Jurkat, Clone E6-1 (cell line): Measurements from ENCODE around the gene MAG. TPM values are rescaled to one million over a fixed set of nuclear protein-coding genes. Genes with fewer than 3 reads are reported as not detected.

Source experiments
- DNase-seq: peaks from one replicate; pipeline ENCODE4 v3.0.0-alpha.2; 2011; ENCODE audit warnings: low read depth, low spot score
- H3K4me3 ChIP-seq: 2 replicates; pipeline ENCODE4 v1.5.1; 2011; ENCODE audit warnings: mild to moderate bottlenecking, low read length, control low read depth, moderate library complexity
- polyA plus RNA-seq: library from polyadenylated mRNA; unstranded; fragments of >200 nt; gene quantifications from one replicate; pipeline ENCODE4 v1.2.1, GENCODE V29; 2012; ENCODE audit warnings: missing spikeins; ENCODE audit not compliant: insufficient read length, insufficient read depth

Gene MAG, protein sequence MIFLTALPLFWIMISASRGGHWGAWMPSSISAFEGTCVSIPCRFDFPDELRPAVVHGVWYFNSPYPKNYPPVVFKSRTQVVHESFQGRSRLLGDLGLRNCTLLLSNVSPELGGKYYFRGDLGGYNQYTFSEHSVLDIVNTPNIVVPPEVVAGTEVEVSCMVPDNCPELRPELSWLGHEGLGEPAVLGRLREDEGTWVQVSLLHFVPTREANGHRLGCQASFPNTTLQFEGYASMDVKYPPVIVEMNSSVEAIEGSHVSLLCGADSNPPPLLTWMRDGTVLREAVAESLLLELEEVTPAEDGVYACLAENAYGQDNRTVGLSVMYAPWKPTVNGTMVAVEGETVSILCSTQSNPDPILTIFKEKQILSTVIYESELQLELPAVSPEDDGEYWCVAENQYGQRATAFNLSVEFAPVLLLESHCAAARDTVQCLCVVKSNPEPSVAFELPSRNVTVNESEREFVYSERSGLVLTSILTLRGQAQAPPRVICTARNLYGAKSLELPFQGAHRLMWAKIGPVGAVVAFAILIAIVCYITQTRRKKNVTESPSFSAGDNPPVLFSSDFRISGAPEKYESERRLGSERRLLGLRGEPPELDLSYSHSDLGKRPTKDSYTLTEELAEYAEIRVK
- 0.74 TPM for polyA plus RNA-seq

DNA sequence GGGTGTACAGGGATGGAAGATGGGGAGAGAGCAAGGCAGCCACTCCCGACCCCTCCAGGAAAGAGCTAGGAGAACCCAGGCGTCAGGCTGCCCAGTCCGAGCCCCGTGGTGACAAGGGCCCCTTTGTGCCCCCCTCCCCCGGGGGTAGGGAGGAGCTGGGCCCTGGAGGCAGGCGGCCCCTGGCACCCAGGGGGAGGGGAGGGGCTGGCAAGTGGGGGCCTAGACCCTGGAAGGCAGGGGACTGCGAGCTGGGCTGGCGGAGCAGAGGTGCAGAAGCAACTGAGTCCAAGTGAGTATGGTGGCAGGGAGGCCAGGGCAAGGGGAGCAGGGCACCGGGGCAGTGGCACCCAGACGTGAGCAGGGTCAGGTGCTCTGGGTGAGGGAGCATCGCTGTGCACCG lies at the start of gene MAG:
Gene MAG (plus strand): TSS at position 246 of the 400 bp plus-strand sequence. CDS start 3,248 bp downstream, outside the sequence.
- no peak within 1 kb of the TSS for H3K4me3 ChIP-seq
- DNase-seq, result no peak

DNA sequence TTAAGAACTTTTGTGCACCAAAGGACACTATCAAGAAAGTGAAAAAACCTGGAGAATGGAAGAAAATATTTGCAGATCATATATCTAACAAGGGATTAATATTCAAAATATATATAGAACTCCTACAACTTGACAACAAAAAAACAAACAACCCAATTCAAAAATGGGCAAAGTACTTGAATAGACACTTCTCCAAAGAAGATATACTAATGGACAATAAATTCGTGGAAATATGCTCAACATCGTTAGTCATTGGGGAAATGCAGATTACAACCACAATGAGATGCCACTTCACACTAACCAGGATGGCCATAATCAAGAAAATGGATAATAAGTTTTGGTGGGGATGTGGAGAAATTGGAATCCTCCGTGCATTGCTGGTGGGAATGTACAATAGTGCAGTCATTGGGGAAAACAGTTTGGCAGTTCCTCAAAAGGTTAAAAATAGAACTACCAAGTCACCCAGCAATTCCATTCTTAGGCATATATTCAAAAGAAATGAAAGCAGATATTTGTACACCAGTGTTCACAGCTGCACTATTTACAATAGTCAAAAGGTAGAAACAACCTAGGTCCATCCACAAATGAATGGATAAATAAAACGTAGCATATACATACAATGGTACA lies 45.4 kb upstream of the MAG start:
- DNase-seq, result no peak
- H3K4me3 ChIP-seq, result no peak overlapping the region

DNA sequence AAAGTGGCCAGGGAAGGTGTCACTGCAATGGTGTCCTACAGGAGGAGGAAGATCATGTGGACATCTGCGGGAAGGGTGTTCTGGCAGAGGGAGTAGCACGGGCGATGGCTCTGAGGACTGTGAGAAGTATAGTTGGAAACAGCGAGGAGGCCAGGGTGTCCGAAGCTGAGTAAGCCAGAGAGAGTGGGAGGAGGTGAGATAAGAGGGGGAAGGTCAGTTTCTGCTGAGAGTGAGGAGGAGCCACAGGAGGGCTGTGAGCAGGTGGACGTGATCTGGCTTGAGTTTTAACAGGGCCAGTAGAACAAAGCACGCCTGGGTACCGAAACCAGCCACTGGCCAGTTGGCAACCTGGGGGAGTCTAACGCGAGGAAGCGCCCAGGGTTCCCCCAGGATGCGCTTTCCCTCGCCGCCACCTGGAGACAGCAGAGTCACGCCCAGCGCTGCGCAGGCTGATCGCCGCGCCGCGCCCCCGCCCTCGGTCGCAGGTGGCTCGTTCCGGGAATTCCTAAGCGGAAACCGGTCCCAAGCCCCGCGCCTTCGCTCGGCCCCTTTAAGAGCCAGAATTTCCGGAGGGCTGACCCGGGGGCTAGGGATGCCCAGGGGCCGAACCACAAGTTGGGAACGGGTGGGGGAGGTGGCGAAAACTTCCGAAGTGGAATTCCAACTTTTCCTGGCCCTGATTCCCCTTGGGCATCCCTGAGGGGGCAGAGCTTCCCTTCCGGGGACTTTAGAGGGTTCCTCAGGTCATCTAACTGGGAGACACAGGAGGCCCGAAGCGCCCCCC lies 44.2 kb upstream of the MAG start:
- H3K4me3 ChIP-seq, result no peak overlapping the region
- DNase-seq, result no peak

DNA sequence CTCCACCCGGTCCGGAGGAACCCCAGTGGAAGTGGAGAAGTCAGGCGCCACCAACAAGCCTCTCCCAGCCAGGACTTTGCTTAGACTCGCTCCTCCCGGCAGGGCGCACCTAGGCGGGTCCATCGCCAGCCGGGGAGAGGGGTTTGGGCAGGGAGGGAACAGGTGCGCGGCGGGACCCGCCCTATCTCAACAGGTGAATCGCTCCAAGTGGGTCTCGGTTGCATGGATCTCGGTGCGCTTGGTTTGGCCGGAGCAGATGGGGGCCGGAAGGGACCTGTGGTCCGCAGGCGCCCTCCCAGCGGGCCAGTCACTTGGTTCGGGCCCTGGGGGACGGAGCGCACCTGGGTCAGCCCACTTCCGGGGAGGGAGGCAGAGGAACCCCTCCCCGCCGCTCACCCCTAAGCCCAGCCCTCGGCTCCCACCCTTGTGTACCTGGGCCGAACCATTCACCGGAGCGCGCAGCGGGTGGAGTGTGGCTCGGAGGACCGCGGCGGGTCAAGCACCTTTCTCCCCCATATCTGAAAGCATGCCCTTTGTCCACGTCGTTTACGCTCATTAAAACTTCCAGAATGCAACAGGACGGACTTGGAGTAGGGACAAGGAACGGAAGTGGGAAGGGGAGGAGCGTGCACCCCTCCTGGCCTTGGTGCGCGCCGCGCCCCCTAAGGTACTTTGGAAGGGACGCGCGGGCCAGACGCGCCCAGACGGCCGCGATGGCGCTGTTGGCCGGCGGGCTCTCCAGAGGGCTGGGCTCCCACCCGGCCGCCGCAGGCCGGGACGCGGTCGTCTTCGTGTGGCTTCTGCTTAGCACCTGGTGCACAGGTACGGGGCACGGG lies 43.4 kb upstream of the MAG start, which contains the start of gene LSR:
Gene LSR (plus strand): TSS at position 693 of the 836 bp plus-strand sequence. CDS start 21 bp downstream, at position 714.
- no peak for DNase-seq
- no peak within 1 kb of the TSS for H3K4me3 ChIP-seq

DNA sequence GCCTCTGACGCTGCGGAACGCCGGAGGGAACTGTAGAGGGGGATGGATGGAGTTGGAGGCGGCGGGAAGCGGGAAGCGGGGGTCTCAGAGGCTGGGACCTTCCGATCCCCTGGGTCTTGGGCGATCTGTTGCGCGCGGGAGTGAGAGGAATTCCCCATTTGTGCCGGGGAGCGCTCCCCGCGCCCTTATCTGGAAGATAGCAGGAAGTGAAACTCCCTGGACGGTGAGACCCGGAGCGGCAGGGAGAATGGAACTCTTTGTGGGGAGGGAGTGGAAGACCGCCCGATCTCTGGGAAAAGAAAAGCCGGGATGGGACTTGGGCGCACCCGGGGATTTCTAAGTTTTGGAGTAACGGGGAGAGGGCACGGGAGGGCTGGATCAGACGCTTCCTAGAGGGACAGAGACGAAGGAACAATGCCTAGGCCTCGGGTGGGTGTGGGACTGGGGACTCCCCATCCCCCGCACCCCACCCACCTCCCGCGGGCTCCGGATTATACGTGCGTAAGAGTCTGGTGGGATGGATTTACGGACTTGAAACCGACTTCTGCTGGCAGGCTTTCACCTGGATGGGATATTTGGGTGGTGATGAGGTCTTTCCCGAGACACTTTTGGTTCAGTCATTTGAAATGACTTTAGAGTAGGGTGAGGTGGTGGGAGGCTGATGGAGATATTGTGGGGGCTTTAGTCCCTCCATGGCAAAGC lies 42.7 kb upstream of the MAG start:
- DNase-seq, result no peak
- H3K4me3 ChIP-seq, result no peak overlapping the region

DNA sequence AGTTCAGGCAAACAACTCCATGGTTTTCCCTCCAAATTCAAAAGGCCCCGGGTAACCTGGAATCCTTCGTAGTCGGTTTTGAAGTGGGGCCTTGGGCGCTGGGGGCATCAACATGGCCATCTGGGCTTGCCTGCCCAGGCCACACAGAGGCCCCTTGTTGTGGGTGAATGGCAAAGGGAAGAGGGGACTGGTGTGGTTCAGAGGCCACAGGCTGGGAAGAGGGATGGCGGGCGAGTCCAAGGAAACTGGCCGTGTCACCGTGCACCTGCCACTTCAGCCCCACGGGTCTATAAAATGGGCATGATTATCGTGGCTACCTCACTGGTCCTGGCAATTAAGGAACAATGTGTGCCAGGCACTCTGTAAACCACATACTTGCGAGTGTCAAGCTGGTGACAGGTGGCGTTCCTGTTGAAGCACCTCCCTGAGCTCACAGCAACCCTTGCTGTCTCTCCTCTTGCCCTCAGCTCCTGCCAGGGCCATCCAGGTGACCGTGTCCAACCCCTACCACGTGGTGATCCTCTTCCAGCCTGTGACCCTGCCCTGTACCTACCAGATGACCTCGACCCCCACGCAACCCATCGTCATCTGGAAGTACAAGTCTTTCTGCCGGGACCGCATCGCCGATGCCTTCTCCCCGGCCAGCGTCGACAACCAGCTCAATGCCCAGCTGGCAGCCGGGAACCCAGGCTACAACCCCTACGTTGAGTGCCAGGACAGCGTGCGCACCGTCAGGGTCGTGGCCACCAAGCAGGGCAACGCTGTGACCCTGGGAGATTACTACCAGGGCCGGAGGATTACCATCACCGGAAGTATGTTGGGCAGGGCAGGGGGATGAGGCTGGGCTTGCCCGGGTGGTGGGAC lies 41.9 kb upstream of the MAG start:
- no peak for DNase-seq
- H3K4me3 ChIP-seq, result no peak overlapping the region

DNA sequence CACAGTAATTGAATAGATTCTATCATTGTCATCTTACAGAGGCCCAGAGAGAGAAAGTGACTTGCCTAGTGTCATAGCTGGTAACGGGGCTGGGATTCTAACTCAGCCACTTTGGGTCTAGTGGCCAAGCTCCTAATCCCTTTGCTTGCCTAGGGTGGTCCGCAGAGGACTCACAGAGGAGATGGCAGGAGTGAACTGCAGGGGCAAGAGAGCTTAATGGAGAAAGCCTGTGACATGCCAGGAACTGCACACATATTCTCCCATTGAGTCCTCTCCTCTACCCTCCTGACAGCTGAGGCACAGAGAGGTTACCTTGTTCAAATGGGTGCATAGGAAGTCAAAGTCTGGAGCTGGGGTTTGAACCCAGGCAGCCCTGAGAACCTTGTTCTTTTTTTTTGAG lies 40.5 kb upstream of the MAG start:
- no peak for DNase-seq
- no peak overlapping the region for H3K4me3 ChIP-seq

DNA sequence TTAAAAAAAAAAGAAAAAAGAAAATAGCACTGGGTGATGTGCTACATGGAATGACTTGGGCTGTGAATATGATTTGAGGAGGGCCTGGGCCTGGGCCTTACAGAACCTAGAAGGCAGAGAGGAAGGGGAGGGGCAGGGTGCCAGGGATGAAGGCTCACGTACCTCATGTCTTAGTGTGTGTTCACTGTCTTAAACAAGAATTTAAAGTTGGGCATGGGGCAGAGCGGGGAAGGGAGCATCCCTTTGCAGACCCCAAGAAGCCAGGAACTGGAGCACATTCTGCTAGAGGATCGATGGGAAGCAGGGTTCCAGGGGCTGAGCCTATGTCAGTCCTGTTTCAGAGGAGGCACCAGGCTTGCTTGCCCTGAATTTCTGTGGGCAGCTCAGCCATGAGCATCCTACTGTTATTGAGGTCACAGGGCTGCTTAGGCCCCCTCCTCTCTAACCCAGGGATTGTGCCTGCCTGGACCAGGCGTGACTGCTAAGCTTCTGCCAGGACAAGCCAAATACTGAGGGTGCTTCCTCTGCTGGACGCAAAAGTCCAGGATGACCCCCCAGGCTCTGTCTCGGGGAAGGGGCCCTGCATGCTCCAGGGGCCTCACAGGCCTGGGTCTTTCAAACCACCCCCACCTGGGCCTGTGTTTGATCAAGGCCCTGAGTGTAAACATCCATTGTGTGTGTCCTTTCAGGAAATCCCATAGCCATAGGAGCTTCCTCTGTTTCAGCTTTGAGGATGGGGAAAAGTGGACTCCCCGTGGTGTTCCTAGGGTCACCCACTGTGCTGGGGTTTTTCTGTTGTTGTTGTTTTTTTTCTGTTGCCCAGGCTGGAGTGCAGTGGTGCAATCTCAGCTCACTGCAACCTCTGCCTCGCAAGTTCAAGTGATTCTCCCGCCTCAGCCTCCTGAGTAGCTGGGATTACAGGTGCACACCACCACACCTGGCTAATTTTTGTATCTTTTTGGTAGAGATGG lies 38.4 kb upstream of the MAG start:
- DNase-seq, result no peak
- H3K4me3 ChIP-seq, result no peak overlapping the region

DNA sequence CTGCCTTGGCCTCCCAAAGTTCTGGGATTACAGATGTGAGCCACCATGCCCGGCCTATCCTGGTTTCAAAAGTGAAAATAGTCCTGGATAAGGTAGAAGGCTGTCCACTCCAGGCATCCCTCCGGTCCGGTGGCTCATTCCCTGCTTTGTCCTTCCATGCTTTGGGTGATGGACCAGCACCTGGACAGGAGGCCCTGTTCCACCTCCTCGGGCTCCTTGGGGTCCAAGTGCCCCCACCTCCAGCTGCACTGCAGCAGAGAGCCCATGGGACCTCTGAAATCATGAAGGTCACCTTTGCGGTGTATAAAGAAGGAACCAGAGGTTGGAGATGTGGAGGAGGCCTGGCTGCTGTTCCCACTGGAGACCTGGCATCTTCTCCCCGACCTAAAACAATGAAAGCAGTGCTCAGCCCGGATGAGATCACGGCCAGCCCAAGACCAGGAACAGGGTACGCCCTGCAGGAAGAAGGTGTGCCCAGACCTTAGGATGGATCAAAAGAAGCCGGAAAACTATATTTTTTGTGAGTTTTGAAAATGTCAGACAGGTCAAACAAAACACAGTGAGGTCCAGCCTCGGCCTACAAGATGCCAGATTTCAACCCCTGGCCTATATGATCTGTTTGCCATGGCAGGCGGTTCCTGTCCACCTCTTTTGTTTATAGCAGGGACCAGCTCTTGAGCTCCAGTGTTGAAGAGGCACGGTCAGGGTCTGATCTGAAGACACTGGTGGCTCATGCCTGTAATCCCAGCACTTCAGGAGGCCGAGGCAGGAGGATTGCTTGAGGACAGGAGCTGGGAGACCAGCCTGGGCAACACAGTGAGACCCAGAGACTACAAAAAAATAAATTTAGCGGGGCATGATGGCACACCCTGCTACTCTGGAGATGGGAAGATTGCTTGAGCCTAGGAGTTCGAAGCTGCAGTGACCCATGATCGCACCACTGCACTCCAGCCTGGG lies 37.3 kb upstream of the MAG start:
- no peak for DNase-seq
- no peak overlapping the region for H3K4me3 ChIP-seq

DNA sequence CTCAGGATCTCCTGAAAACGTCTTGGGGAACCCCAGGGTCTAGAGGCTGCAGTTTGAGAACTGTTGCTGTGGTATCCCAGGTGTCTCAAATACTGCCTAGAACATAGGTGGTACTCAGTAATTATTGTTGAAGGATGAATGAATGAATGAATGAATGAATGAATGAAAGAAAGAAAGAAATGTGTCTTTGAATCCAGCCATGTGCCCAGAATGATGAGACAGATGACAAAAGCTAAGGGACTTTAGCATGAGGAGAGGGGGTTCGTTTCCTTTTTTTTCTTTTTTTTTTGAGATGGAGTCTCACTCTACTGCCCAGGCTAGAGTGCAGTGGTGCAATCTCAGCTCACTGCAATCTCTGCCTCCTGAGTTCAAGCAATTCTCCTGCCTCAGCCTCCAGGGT lies 35.4 kb upstream of the MAG start:
- H3K4me3 ChIP-seq, result no peak overlapping the region
- no peak for DNase-seq

DNA sequence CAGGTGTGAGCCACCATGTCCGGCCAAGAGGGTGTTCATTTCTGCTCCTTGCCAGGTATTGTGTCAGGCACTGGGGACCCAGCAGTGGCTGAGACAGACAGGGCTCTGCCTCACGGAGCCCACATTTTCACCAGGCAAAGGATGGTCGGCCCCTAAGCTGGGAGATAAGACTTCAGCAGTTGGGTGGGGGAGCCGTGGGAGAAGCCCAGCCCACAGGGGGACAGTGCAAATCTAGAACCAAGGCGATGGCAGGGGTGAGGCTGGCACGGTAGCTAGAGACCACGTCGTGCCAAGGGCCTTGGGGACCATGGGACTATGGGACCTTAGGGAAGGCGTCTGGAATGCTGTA lies 34.9 kb upstream of the MAG start:
- H3K4me3 ChIP-seq, result no peak overlapping the region
- no peak for DNase-seq

DNA sequence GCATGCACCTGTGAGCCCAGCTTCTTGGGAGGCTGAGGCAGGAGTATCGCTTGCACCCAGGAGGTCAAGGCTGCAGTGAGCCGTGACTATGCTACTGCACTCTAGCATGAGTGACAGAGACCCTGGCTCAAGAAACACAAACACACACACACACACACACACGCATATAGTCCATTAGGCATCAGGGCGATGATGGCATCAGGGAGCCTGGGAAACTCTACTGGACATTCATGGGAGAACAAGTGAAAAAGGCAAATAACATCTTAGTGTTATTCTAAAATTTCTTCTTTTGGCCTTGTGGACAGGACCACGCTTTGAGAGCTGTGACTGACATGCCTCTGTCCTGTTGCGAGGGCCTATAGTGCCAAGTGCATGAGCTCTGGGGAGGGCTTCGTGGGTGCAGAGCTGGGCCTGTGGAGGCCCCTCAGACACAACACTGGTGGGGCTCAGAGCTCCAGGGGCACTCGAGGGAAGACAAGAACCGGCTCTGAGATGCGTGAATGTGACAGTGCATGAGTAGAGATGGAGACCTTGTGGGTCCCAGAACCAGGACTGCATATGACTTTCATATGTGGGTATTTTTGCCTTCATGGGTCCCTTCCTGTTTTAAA lies 31.2 kb upstream of the MAG start:
- no peak for DNase-seq
- H3K4me3 ChIP-seq, result no peak overlapping the region

DNA sequence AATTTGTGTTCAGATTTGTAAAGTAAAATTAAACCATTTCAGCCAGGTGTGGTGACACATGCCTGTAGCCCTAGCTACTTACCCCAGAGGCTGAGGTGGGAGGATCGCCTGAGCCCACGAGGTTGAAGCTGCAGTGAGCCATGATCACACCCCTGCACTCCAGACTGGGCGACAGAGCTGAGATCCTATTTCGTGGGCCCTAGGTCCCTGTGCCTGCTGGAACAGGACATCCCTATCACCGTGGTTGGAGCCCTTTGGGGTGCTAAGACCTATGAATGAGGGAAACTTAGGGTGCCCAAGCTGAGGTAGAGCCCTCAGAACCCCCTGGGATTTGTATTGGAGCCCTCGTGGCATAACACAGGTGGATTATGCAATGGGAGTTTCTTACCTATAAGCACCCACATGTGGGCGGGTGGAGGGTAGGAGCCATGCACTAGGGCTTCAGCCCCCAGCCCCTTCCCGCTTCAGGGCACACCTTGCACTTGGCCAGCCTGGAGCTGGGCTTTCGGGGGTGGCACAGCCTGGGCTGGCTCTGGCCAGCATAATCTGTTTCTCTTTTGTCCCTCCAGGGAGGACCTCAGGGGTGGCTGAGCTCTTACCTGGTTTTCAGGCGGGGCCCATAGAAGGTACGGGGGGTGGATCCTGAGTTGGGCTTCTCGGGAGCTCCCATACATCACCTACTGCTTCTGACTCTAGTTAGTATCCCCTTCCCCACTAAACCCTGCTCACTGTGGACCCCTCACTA lies 30.4 kb upstream of the MAG start:
- no peak for DNase-seq
- no peak overlapping the region for H3K4me3 ChIP-seq

DNA sequence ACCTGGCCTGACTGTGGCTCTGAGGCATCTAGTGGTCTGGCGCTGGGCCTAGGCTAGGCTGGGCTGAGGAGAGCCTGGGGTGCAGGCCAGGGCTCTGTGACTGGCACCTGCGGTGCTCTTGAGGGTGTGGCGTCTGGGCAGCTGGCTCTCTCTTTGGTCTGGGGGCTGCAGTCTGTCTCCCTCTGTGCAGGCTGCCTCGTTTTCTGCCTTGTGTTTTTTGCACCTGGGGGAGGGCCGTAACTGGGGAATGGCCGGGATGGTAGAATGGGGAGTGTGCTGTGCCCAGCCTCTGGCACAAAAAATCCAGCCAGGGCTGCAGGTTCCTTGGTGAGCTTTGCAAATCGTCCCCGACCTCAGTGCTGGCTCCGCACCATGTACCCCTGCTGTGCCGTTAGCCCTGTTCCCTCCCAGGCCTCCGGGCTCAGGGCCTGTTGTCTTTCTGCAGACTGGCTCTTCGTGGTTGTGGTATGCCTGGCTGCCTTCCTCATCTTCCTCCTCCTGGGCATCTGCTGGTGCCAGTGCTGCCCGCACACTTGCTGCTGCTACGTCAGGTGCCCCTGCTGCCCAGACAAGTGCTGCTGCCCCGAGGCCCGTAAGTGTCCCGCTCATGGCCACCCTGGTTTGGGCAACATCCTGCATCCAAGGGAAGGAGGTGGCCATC lies 29.7 kb upstream of the MAG start:
- DNase-seq, result no peak

More for the DNA sequence above, 29.7 kb upstream of the MAG start:
- H3K4me3 ChIP-seq, result no peak overlapping the region
